ENCODE data around the gene RIMS4. TPM values are rescaled to one million over a fixed set of nuclear protein-coding genes. Genes with fewer than 3 reads are reported as not detected.

The RIMS4 gene
- total and polyA plus RNA-seq, 2 of the 13 experiments (the other 11 are each of a cell fraction or from before 2014, with no cell fraction given) = 0.01 to 0.07 TPM

GRCh38 chr20:44736170-44737021 lies 74.0 kb downstream of the RIMS4 start:
- no peaks in the 10 kb centered on the region for H3K27me3 ChIP-seq (ENCODE audit: control insufficient read depth in 1 of 2, insufficient read depth in 2 of 2, low read length in 2 of 2)
- no peak overlapping the region for H3K27ac ChIP-seq (ENCODE audit: extremely low read length, insufficient read depth, low read length)
- no TSS peak for BruUV-seq (replicated peaks)
- ATAC-seq = peak; percentile 89
- POLR2A ChIA-PET = interaction anchor here (1.0 kb wide), 1 partner anchor 11 kb away, joined by 3 read pairs; no protein-coding TSS in a partner anchor
- CTCF ChIA-PET (ENCODE audit: low intra/inter-chr PET ratio, low total read pairs) = interaction anchor here (5.5 kb wide), 1 partner anchor 51 kb away, joined by 170 read pairs; no protein-coding TSS in a partner anchor
- peaks cover 14% of the 10 kb centered on the region for H3K4me1 ChIP-seq (ENCODE audit: insufficient read depth, low read length)
- H3K9me3 ChIP-seq (ENCODE audit: low read length) = peaks cover 8% of the 10 kb centered on the region
- no peak overlapping the region for H3K9ac ChIP-seq (ENCODE audit: insufficient read depth, low read depth, low read length)
- peak overlapping the region; percentile 58 for H2AFZ ChIP-seq (ENCODE audit: low read length)
- no peaks in the 10 kb centered on the region for H4K20me1 ChIP-seq (ENCODE audit: insufficient read depth, low read length)
- 13% methylated on average over 6 of the region's 6 CpGs for WGBS (ENCODE audit: low lambda C conversion rate)
- in situ Hi-C loops (cut with HindIII; ENCODE audit: extremely low pct_ligation_motif_present, low pct_unique_long_range_greater_than_20kb) = no loop called here
- H3K4me3 ChIP-seq (replicated peaks in 1 of 3; ENCODE audit: insufficient read depth in 1 of 3, low read depth in 2 of 3, low read length in 3 of 3) = peak overlapping the region in 2 of 3 experiments; percentile 29 to 39; a peak in 2 of 6 replicates
- intact Hi-C loops (cut with micrococcal nuclease; ENCODE audit: unreplicated experiment) = no loop called here
- H3K4me2 ChIP-seq (ENCODE audit: low read depth, low read length) = peak overlapping the region; percentile 64
- H3K36me3 ChIP-seq (replicated peaks in 1 of 2; ENCODE audit: control insufficient read depth in 1 of 2, insufficient read depth in 2 of 2, low read length in 2 of 2) = no peaks in the 10 kb centered on the region
- peak; percentile 98 for FAIRE-seq
- no peaks in the 10 kb centered on the region for H3K79me2 ChIP-seq (ENCODE audit: insufficient read depth, low read length)
- peak; percentile 96 for DNase-seq (ENCODE audit: low spot score)
- TF ChIP-seq CBX1 (IDR thresholded peaks at IDR 0.05; ENCODE audit: low read depth) = peak; percentile 95
- TF ChIP-seq CBFB (CRISPR knock-in tag; IDR thresholded peaks at IDR 0.05) = peak; percentile 76; the same call in 1 of the 2 replicates
- TF ChIP-seq, protein P1, sequence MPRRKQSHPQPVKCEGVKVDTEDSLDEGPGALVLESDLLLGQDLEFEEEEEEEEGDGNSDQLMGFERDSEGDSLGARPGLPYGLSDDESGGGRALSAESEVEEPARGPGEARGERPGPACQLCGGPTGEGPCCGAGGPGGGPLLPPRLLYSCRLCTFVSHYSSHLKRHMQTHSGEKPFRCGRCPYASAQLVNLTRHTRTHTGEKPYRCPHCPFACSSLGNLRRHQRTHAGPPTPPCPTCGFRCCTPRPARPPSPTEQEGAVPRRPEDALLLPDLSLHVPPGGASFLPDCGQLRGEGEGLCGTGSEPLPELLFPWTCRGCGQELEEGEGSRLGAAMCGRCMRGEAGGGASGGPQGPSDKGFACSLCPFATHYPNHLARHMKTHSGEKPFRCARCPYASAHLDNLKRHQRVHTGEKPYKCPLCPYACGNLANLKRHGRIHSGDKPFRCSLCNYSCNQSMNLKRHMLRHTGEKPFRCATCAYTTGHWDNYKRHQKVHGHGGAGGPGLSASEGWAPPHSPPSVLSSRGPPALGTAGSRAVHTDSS (CRISPR knock-in tag; conservative IDR thresholded peaks at IDR 0.05) = no peak
- no peak for TF ChIP-seq SNRNP70 (IDR thresholded peaks at IDR 0.05; ENCODE audit: low read depth, low read length)
- no peak for TF ChIP-seq TSC22D2 (CRISPR knock-in tag; IDR thresholded peaks at IDR 0.05; ENCODE audit: borderline replicate concordance)
- TF ChIP-seq YEATS4 (CRISPR knock-in tag; IDR thresholded peaks at IDR 0.05; ENCODE audit: borderline replicate concordance) = no peak; the same call in 1 of the 2 replicates
- no peak for TF ChIP-seq KDM5B (CRISPR knock-in tag; IDR thresholded peaks at IDR 0.05; ENCODE audit: borderline replicate concordance)
- no peak for TF ChIP-seq ZHX2 (IDR thresholded peaks at IDR 0.05; ENCODE audit: low read depth)
- TF ChIP-seq ZHX2 (CRISPR knock-in tag; IDR thresholded peaks at IDR 0.05; ENCODE audit: borderline replicate concordance) = no peak
- no peak for TF ChIP-seq MBD4 (IDR thresholded peaks at IDR 0.05; ENCODE audit: borderline replicate concordance, low read length)
